Mesothelial cell of epicardium (in vitro differentiated cells): Measurements from ENCODE around the gene TMEFF2. TPM values are rescaled to one million over a fixed set of nuclear protein-coding genes. Genes with fewer than 3 reads are reported as not detected.
"Not testable (repeated sequence)": the region's sequence is repeated elsewhere in the genome, so short reads cannot be mapped to it uniquely, and the experiment has no call there.

Experiments
- DNase-seq, 2 experiments: peaks; one replicate each; pipeline ENCODE4 v3.0.0; 2021; ENCODE audit warnings: low spot score in 2 of 2; ENCODE audit not compliant: unreplicated experiment in 2 of 2
- H3K27ac Mint-ChIP-seq: 2 replicates; pipeline ENCODE4 v1.8.0; 2021; ENCODE audit warnings: mixed read lengths
- H3K27me3 Mint-ChIP-seq: 2 replicates; pipeline ENCODE4 v1.8.0; 2021; ENCODE audit warnings: low read depth, mixed read lengths
- H3K36me3 Mint-ChIP-seq: 2 replicates; pipeline ENCODE4 v1.8.0; 2021; ENCODE audit warnings: mixed read lengths
- H3K4me1 Mint-ChIP-seq: 2 replicates; pipeline ENCODE4 v1.8.0; 2021; ENCODE audit warnings: mixed read lengths
- H3K4me3 Mint-ChIP-seq: 2 replicates; pipeline ENCODE4 v1.8.0; 2021; ENCODE audit warnings: mild to moderate bottlenecking, moderate library complexity, mixed read lengths
- H3K9me3 Mint-ChIP-seq: 2 replicates; pipeline ENCODE4 v1.8.0; 2021; ENCODE audit warnings: mixed read lengths
- total RNA-seq: library from RNA; stranded (reverse); gene quantifications from 3 replicates; pipeline ENCODE4 v1.2.1, GENCODE V29; 2021
- TF ChIP-seq, protein P1 (sequence below): fragments of 200-600 bp; sonication (generic); IDR thresholded peaks from one replicate; pipeline ENCODE4 v1.5.0; 2021; ENCODE audit warnings: antibody characterized with exemption; ENCODE audit not compliant: unreplicated experiment

The TMEFF2 gene
- total RNA-seq, 1 donor from 2014 or later = 18.1 TPM

DNA sequence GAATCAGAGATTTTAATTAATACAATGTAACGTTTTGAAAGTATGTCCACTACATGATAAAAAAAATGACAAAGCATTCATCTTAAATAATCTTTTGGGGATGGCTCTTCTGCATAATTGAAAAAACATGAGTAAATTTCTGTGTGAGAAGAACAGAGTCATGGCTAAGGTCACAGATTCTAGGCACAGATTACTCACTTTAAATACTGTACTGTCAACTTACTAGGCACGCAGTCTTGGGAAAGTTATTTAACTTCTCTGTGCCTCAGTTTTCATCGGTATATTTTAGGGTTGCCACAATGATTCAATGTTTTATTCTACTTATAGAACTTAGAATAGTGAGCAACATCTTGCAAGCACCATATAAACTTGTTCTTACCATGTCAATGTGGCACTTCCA lies 49.2 kb downstream of the TMEFF2 start:
- Mint-ChIP-seq H3K9me3 (peaks cover under 1% of the 10 kb centered on the region), H3K4me1 (peaks cover 33% of the 10 kb centered on the region), H3K4me3 (no peak overlapping the region), H3K27ac (peak overlapping the region; percentile 12), H3K27me3 (no peaks in the 10 kb centered on the region), H3K36me3 (no peaks in the 10 kb centered on the region)
- DNase-seq = no peak
- TF ChIP-seq, protein P1, sequence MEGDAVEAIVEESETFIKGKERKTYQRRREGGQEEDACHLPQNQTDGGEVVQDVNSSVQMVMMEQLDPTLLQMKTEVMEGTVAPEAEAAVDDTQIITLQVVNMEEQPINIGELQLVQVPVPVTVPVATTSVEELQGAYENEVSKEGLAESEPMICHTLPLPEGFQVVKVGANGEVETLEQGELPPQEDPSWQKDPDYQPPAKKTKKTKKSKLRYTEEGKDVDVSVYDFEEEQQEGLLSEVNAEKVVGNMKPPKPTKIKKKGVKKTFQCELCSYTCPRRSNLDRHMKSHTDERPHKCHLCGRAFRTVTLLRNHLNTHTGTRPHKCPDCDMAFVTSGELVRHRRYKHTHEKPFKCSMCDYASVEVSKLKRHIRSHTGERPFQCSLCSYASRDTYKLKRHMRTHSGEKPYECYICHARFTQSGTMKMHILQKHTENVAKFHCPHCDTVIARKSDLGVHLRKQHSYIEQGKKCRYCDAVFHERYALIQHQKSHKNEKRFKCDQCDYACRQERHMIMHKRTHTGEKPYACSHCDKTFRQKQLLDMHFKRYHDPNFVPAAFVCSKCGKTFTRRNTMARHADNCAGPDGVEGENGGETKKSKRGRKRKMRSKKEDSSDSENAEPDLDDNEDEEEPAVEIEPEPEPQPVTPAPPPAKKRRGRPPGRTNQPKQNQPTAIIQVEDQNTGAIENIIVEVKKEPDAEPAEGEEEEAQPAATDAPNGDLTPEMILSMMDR = no peak

DNA sequence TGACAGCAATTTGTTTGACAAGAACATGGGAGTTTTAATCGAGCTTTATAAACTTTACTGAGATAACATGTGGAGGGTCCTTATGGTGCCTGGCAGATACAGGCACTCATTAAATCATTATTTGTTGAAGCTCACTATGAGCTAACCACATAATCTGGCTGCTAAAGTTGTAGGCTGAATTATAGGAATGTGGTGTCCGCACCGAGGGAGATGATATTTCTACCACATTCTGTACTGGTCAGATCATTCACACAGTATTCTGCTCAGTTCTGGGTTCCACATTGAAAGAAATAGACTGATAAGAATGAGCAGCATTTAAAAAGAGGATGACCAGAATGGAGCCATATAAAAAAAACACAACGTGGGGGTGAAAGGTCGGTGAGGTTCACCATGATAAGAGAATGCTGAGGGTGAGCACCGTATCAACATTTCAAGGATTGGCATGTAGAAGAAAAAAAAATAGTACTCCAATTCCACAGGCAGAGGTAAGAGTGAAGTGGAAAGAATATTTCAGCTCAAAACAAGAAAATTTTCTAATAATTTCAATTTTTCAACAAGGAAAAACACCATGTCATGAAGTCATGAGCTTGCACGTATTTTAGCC lies 54.4 kb downstream of the TMEFF2 start:
- Mint-ChIP-seq H3K27ac (peak overlapping the region; percentile 8), H3K27me3 (no peaks in the 10 kb centered on the region), H3K4me3 (no peak overlapping the region), H3K36me3 (no peaks in the 10 kb centered on the region), H3K9me3 (peaks cover 6% of the 10 kb centered on the region), H3K4me1 (peaks cover 13% of the 10 kb centered on the region)
- DNase-seq = no peak
- TF ChIP-seq, protein P1 = no peak

DNA sequence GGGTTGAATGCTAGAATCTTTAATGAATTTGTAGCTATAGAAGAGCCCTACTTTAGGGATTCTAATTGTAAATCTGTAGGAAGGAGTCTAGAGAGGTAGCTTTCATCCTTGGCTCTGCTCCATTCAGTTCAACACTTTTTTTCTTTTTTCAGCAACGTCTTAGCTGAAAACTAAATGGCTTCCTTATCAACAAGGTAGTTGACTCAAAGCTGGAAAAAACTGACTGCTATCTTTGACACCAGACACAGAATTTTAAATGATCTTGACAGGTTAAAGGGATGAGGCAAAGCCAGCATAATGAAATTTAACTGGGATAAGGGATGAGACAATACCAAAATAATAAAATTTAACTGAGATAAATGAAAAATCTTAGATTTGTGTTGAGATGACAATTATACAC lies 54.9 kb downstream of the TMEFF2 start:
- H3K27ac Mint-ChIP-seq = no peak overlapping the region
- peaks cover 13% of the 10 kb centered on the region for H3K4me1 Mint-ChIP-seq
- peaks cover 6% of the 10 kb centered on the region for H3K9me3 Mint-ChIP-seq
- H3K36me3 Mint-ChIP-seq = no peaks in the 10 kb centered on the region
- no peak for DNase-seq
- no peaks in the 10 kb centered on the region for H3K27me3 Mint-ChIP-seq
- TF ChIP-seq, protein P1 = no peak
- H3K4me3 Mint-ChIP-seq = no peak overlapping the region

DNA sequence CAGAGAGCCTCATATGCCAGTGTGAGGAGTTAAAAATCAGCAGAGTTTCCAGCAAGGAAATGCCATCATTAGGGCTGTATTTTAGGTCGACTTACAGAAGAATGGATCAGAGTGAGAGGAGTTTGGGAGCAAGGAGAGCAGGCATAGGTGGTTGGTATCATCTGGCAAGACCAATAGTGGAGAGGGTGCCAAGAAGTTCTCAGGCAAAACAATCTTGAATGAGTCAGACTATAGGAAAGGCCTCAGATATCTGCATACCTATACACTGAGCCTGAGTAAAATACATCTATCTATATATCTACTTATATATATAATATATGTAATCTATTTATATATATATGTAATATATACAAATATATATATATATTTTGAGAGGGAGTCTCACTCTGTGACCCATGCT lies 57.3 kb downstream of the TMEFF2 start:
- H3K27ac Mint-ChIP-seq = no peak overlapping the region
- no peak for DNase-seq
- H3K4me1 Mint-ChIP-seq = peaks cover 12% of the 10 kb centered on the region
- H3K9me3 Mint-ChIP-seq = peaks cover 6% of the 10 kb centered on the region
- TF ChIP-seq, protein P1 = no peak
- H3K4me3 Mint-ChIP-seq = no peak overlapping the region
- no peaks in the 10 kb centered on the region for H3K27me3 Mint-ChIP-seq
- H3K36me3 Mint-ChIP-seq = no peaks in the 10 kb centered on the region

DNA sequence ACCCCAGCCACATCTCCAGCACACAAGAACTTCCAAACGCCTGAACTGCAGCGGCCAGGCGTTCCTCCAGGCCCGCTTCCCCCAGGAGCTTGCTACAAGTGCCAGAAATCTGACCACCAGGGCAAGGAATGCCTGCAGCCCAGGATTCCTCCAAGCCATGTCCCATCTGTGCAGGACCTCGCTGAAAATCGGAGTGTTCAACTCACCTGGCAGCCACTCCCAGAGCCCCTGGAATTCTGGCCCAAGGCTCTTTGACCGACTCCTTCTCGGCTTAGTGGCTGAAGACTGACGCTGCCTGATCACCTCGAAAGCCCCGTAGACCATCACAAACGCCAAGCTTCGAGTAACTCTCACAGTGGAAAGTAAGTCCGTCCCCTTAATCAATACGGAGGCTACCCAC lies 62.1 kb downstream of the TMEFF2 start:
- not testable (repeated sequence) for H3K4me3 Mint-ChIP-seq, H3K9me3 Mint-ChIP-seq, H3K4me1 Mint-ChIP-seq, DNase-seq, H3K27ac Mint-ChIP-seq, H3K27me3 Mint-ChIP-seq, H3K36me3 Mint-ChIP-seq

DNA sequence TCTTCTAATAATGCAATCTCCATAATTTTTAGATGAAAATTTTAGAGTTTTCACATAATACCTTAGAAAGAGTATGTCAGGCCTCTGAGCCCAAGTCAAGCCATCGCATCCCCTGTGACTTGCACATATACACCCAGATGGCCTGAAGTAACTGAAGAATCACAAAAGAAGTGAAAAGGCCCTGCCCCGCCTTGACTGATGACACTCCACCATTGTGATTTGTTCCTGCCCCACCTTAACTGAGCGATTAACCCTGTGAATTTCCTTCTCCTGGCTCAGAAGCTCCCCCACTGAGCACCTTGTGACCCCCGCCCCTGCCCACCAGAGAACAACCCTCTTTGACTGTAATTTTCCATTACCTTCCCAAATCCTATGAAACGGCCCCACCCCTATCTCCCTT lies 64.4 kb downstream of the TMEFF2 start:
- not testable (repeated sequence) for DNase-seq, H3K27ac Mint-ChIP-seq, H3K9me3 Mint-ChIP-seq, H3K36me3 Mint-ChIP-seq, H3K4me3 Mint-ChIP-seq, H3K27me3 Mint-ChIP-seq
- H3K4me1 Mint-ChIP-seq = peaks cover 12% of the 10 kb centered on the region

DNA sequence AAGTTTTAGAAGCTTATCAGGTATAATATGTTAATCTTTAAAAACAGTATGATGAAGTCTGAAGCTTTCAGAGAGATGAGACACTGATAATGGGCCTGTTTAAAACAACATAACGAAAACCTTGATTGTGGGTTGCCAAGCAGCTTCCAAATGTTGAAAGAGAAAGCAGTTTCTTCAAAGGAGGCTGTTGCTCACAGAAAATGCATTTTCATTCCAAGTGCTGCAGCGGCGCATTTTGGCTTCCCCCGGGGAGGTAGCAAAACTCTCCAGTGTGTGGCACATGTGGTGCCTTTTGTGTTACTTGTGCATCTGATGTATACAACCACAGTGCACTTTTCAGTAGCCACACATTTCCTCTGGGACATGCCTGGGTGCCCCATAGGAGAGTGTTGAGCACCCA lies 66.1 kb downstream of the TMEFF2 start:
- no peak overlapping the region for H3K4me3 Mint-ChIP-seq
- no peaks in the 10 kb centered on the region for H3K36me3 Mint-ChIP-seq
- H3K9me3 Mint-ChIP-seq = no peaks in the 10 kb centered on the region
- TF ChIP-seq, protein P1 = no peak
- H3K4me1 Mint-ChIP-seq = peaks cover 25% of the 10 kb centered on the region
- H3K27me3 Mint-ChIP-seq = peaks cover 5% of the 10 kb centered on the region
- no peak overlapping the region for H3K27ac Mint-ChIP-seq
- no peak for DNase-seq
